Chondrocyte (in vitro differentiated cells): ENCODE results near the gene QSER1. TPM values are rescaled to one million over a fixed set of nuclear protein-coding genes. Genes with fewer than 3 reads are reported as not detected.

ENCODE experiments used
- DNase-seq: peaks from one replicate; pipeline ENCODE4 v3.0.0; 2021; ENCODE audit warnings: mixed read lengths, low spot score
- H3K27ac Mint-ChIP-seq: one replicate; pipeline ENCODE4 v1.8.0; 2021; ENCODE audit warnings: mild to moderate bottlenecking, moderate library complexity, mixed read lengths; ENCODE audit not compliant: unreplicated experiment
- H3K27me3 Mint-ChIP-seq: 2 replicates; pipeline ENCODE4 v1.8.0; 2021; ENCODE audit warnings: low read depth, mixed read lengths
- H3K36me3 Mint-ChIP-seq: 2 replicates; pipeline ENCODE4 v1.8.0; 2021; ENCODE audit warnings: low read depth, mixed read lengths
- H3K4me1 Mint-ChIP-seq: 2 replicates; pipeline ENCODE4 v1.8.0; 2021; ENCODE audit warnings: low read depth, mild to moderate bottlenecking, mixed read lengths
- H3K4me3 Mint-ChIP-seq: one replicate; pipeline ENCODE4 v1.8.0; 2021; ENCODE audit warnings: mild to moderate bottlenecking, moderate library complexity, mixed read lengths; ENCODE audit not compliant: unreplicated experiment
- H3K9me3 Mint-ChIP-seq: 2 replicates; pipeline ENCODE4 v1.8.0; 2021; ENCODE audit warnings: low read depth, mixed read lengths
- CTCF ChIP-seq: fragments of 200-600 bp; sonication (generic); IDR thresholded peaks from 2 replicates; pipeline ENCODE4 v1.5.0; 2021; ENCODE audit warnings: antibody characterized with exemption, mild to moderate bottlenecking, moderate library complexity
- total RNA-seq: library from RNA; stranded (reverse); gene quantifications from 3 replicates; pipeline ENCODE4 v1.2.1, GENCODE V29; 2021

QSER1 gene
- total RNA-seq, 1 donor from 2014 or later = 19.9 TPM

GRCh38 chr11:32894921-32895320 lies 2.3 kb downstream of the QSER1 start:
- no peak for TF ChIP-seq CTCF
- Mint-ChIP-seq H3K36me3 (peaks cover 2% of the 10 kb centered on the region), H3K27me3 (no peaks in the 10 kb centered on the region), H3K27ac (peak overlapping the region; percentile 96), H3K4me1 (peaks cover 39% of the 10 kb centered on the region), H3K9me3 (no peaks in the 10 kb centered on the region), H3K4me3 (peak overlapping the region; percentile 98)
- DNase-seq = no peak

GRCh38 chr11:32895471-32895870 lies 2.9 kb downstream of the QSER1 start:
- H3K4me1 Mint-ChIP-seq = peaks cover 39% of the 10 kb centered on the region
- H3K9me3 Mint-ChIP-seq = no peaks in the 10 kb centered on the region
- no peak for DNase-seq
- peak overlapping the region; percentile 96 for H3K27ac Mint-ChIP-seq
- peak overlapping the region; percentile 41 for H3K4me3 Mint-ChIP-seq
- H3K27me3 Mint-ChIP-seq = no peaks in the 10 kb centered on the region
- no peak for TF ChIP-seq CTCF
- H3K36me3 Mint-ChIP-seq = peaks cover 2% of the 10 kb centered on the region

GRCh38 chr11:32897103-32897502 lies 4.5 kb downstream of the QSER1 start:
- Mint-ChIP-seq H3K9me3 (no peaks in the 10 kb centered on the region), H3K4me3 (no peak overlapping the region), H3K4me1 (peaks cover 30% of the 10 kb centered on the region), H3K27me3 (no peaks in the 10 kb centered on the region), H3K36me3 (peaks cover 2% of the 10 kb centered on the region), H3K27ac (no peak overlapping the region)
- DNase-seq = no peak
- TF ChIP-seq CTCF = no peak

- H3K27me3 Mint-ChIP-seq = no peaks in the 10 kb centered on the region
- peaks cover 2% of the 10 kb centered on the region for H3K36me3 Mint-ChIP-seq
- no peak for DNase-seq
- no peak overlapping the region for H3K4me3 Mint-ChIP-seq
- no peaks in the 10 kb centered on the region for H3K9me3 Mint-ChIP-seq
- no peak for TF ChIP-seq CTCF
- no peak overlapping the region for H3K27ac Mint-ChIP-seq
- H3K4me1 Mint-ChIP-seq = peaks cover 29% of the 10 kb centered on the region
These were observed 6.8 kb downstream of the QSER1 start for GRCh38 chr11:32899438-32899837.

- peaks cover 21% of the 10 kb centered on the region for H3K4me1 Mint-ChIP-seq
- peaks cover 2% of the 10 kb centered on the region for H3K36me3 Mint-ChIP-seq
- H3K27ac Mint-ChIP-seq = no peak overlapping the region
- TF ChIP-seq CTCF = no peak
- H3K9me3 Mint-ChIP-seq = no peaks in the 10 kb centered on the region
- H3K27me3 Mint-ChIP-seq = no peaks in the 10 kb centered on the region
- no peak for DNase-seq
- H3K4me3 Mint-ChIP-seq = no peak overlapping the region
These were observed 9.6 kb downstream of the QSER1 start for GRCh38 chr11:32902089-32902665.
